H9 (cell line): ENCODE data around the gene PRDM2. TPM values are rescaled to one million over a fixed set of nuclear protein-coding genes. Genes with fewer than 3 reads are reported as not detected.

Experiments used
- DNase-seq: peaks from one replicate; pipeline ENCODE4 v3.0.0-alpha.2; 2017
- H2AFZ ChIP-seq: one replicate; pipeline ENCODE4 v1.6.1; 2013; ENCODE audit warnings: mild to moderate bottlenecking, low read length, control low read depth, moderate library complexity
- H2AK5ac ChIP-seq: 2 replicates; pipeline ENCODE4 v1.6.1; 2013; ENCODE audit warnings: low read length, control low read depth, mixed read lengths; ENCODE audit not compliant: insufficient read length
- H2BK120ac ChIP-seq: one replicate; pipeline ENCODE4 v1.6.1; 2013; ENCODE audit warnings: low read depth, mild to moderate bottlenecking, low read length, control low read depth, inconsistent platforms; ENCODE audit not compliant: poor library complexity, severe bottlenecking
- H2BK12ac ChIP-seq: 2 replicates; pipeline ENCODE4 v1.6.1; 2013; ENCODE audit warnings: low read length, control low read depth, mixed read lengths, low read depth; ENCODE audit not compliant: insufficient read length
- H2BK15ac ChIP-seq: 2 replicates; pipeline ENCODE4 v1.6.1; 2013; ENCODE audit warnings: low read depth, low read length, control low read depth
- H2BK20ac ChIP-seq: one replicate; pipeline ENCODE4 v1.6.1; 2013; ENCODE audit warnings: low read depth, mild to moderate bottlenecking, low read length, control low read depth, inconsistent platforms; ENCODE audit not compliant: poor library complexity, severe bottlenecking
- H2BK5ac ChIP-seq: 2 replicates; pipeline ENCODE4 v1.6.1; 2013; ENCODE audit warnings: low read length, control low read depth, mixed read lengths; ENCODE audit not compliant: insufficient read length
- H3K14ac ChIP-seq: 2 replicates; pipeline ENCODE4 v1.6.1; 2013; ENCODE audit warnings: low read length, control low read depth; ENCODE audit not compliant: insufficient read depth
- H3K18ac ChIP-seq: 2 replicates; pipeline ENCODE4 v1.6.1; 2013; ENCODE audit warnings: low read depth, mild to moderate bottlenecking, mixed read lengths, low read length, control low read depth; ENCODE audit not compliant: insufficient read length
- H3K23ac ChIP-seq: 2 replicates; pipeline ENCODE4 v1.6.1; 2013; ENCODE audit warnings: low read length, control low read depth, mixed read lengths, low read depth; ENCODE audit not compliant: insufficient read length
- H3K23me2 ChIP-seq: 2 replicates; pipeline ENCODE4 v1.6.1; 2013; ENCODE audit warnings: low read depth, mild to moderate bottlenecking, mixed read lengths, low read length, control low read depth; ENCODE audit not compliant: insufficient read length, poor library complexity, severe bottlenecking
- H3K27ac ChIP-seq: 2 replicates; pipeline ENCODE4 v1.5.1; 2013; ENCODE audit warnings: low read length, control low read depth, mixed read lengths, low read depth; ENCODE audit not compliant: insufficient read length
- H3K27me3 ChIP-seq: 2 replicates; pipeline ENCODE4 v1.6.1; 2013; ENCODE audit warnings: low read length, control low read depth, inconsistent platforms; ENCODE audit not compliant: insufficient read depth
- H3K4ac ChIP-seq: 2 replicates; pipeline ENCODE4 v1.6.1; 2013; ENCODE audit warnings: low read depth, mild to moderate bottlenecking, control low read depth, inconsistent platforms, low read length, moderate library complexity
- H3K4me1 ChIP-seq: 2 replicates; pipeline ENCODE4 v1.6.1; 2013; ENCODE audit warnings: low read length, control low read depth, inconsistent platforms; ENCODE audit not compliant: insufficient read depth
- H3K4me2 ChIP-seq: 2 replicates; pipeline ENCODE4 v1.6.1; 2013; ENCODE audit warnings: low read length, control low read depth, mixed read lengths; ENCODE audit not compliant: insufficient read length, insufficient read depth
- H3K56ac ChIP-seq: 2 replicates; pipeline ENCODE4 v1.6.1; 2013; ENCODE audit warnings: low read depth, mild to moderate bottlenecking, mixed read lengths, low read length, control low read depth; ENCODE audit not compliant: insufficient read length
- H3K79me1 ChIP-seq: 2 replicates; pipeline ENCODE4 v1.6.1; 2013; ENCODE audit warnings: low read depth, mild to moderate bottlenecking, moderate library complexity, low read length, control low read depth, inconsistent platforms; ENCODE audit not compliant: insufficient read depth, poor library complexity, severe bottlenecking
- H3K79me2 ChIP-seq: 2 replicates; pipeline ENCODE4 v1.6.1; 2013; ENCODE audit warnings: low read length, control low read depth, inconsistent platforms; ENCODE audit not compliant: insufficient read depth
- H3K9ac ChIP-seq: 2 replicates; pipeline ENCODE4 v1.6.1; 2013; ENCODE audit warnings: low read length, control low read depth, mixed read lengths; ENCODE audit not compliant: insufficient read length; ENCODE audit errors: extremely low read depth
- H3K9me3 ChIP-seq: one replicate; pipeline ENCODE4 v1.6.1; 2013; ENCODE audit warnings: low read depth, low read length, inconsistent platforms; ENCODE audit not compliant: control insufficient read depth
- H3T11ph ChIP-seq: one replicate; pipeline ENCODE4 v1.6.1; 2013; ENCODE audit warnings: mild to moderate bottlenecking, low read length, control low read depth, inconsistent platforms
- H4K20me1 ChIP-seq: one replicate; pipeline ENCODE4 v1.6.1; 2013; ENCODE audit not compliant: control insufficient read depth, insufficient read length, insufficient read depth
- H4K5ac ChIP-seq: 2 replicates; pipeline ENCODE4 v1.6.1; 2013; ENCODE audit warnings: low read depth, mild to moderate bottlenecking, mixed read lengths, low read length, control low read depth; ENCODE audit not compliant: insufficient read length
- H4K8ac ChIP-seq: replicated peaks from 2 replicates; pipeline ENCODE4 v1.6.1; 2013; ENCODE audit warnings: low read length, control low read depth, mixed read lengths, low read depth; ENCODE audit not compliant: insufficient read length
- H4K91ac ChIP-seq: 2 replicates; pipeline ENCODE4 v1.6.1; 2013; ENCODE audit warnings: low read depth, mild to moderate bottlenecking, moderate library complexity, mixed read lengths, low read length, control low read depth; ENCODE audit not compliant: insufficient read length
- H3K27ac Mint-ChIP-seq, 3 experiments: 2 replicates in 2 of 3; 3 replicates in 1 of 3; pipeline ENCODE4 v1.8.0; 2020 to 2021; ENCODE audit warnings: mixed read lengths in 3 of 3, mild to moderate bottlenecking in 1 of 3, moderate library complexity in 1 of 3
- H3K27me3 Mint-ChIP-seq: 2 replicates; pipeline ENCODE4 v1.8.0; 2021; ENCODE audit warnings: low read depth, mild to moderate bottlenecking, moderate library complexity, mixed read lengths
- H3K36me3 Mint-ChIP-seq, 3 experiments: 2 replicates in 2 of 3; 3 replicates in 1 of 3; pipeline ENCODE4 v1.8.0; 2020 to 2021; ENCODE audit warnings: low read depth in 3 of 3, mixed read lengths in 3 of 3; ENCODE audit not compliant: insufficient read depth in 1 of 3
- H3K4me1 Mint-ChIP-seq, 2 experiments: 2 replicates each; pipeline ENCODE4 v1.8.0; 2020; ENCODE audit warnings: mixed read lengths in 2 of 2
- H3K4me3 Mint-ChIP-seq, 2 experiments: 2 replicates in 1 of 2; 3 replicates in 1 of 2; pipeline ENCODE4 v1.8.0; 2020 to 2021; ENCODE audit warnings: mild to moderate bottlenecking in 2 of 2, mixed read lengths in 2 of 2, moderate library complexity in 1 of 2
- H3K9me3 Mint-ChIP-seq, 2 experiments: 2 replicates in 1 of 2; 3 replicates in 1 of 2; pipeline ENCODE4 v1.8.0; 2020; ENCODE audit warnings: mild to moderate bottlenecking in 2 of 2, mixed read lengths in 2 of 2, moderate library complexity in 1 of 2
- WGBS: extraction: QIAGEN DNeasy Blood & Tissue Kit; methylation state at CpG from one replicate; pipeline ENCODE4 v1.1.7; 2013; ENCODE audit warnings: missing lambda C conversion rate, low lambda C conversion rate, mixed read lengths; ENCODE audit not compliant: insufficient read length; ENCODE audit errors: extremely low coverage; 5-methylcytosine and 5-hydroxymethylcytosine counted together
- total RNA-seq: library from RNA; stranded (reverse); gene quantifications from 2 replicates; pipeline ENCODE4 v1.2.1, GENCODE V29; 2021
- TF ChIP-seq, protein P1 (sequence below): fragments of 200-600 bp; sonication (generic); conservative IDR thresholded peaks from 3 replicates; pipeline ENCODE4 v1.8.0; 2021; ENCODE audit warnings: antibody characterized with exemption, mild to moderate bottlenecking

The PRDM2 gene
- total RNA-seq, 1 experiment from 2014 or later: 24.5 TPM

DNA sequence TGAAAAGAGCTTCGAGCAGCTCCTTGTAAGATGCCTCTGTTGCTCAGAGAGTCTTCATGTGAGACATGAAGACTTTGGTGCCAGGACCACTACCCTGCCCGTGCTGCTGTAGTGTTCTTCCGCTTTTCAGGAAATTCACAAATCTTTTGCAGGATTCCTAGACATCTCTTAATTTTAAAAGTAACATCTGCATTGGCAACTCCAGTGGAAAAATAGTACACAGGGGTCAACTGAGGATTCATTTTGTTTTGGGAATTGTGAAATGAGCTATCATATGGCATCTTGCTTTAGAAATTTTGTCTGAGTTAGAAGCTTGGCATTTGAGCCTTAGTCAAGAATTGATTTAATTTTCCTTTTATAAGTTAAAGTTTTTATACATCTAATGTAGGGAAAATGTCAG is 7.2 kb downstream of the PRDM2 start:
- H3K9me3 ChIP-seq: no peaks in the 10 kb centered on the region
- H3T11ph ChIP-seq: no peak overlapping the region
- no peak overlapping the region for H3K18ac ChIP-seq
- no peaks in the 10 kb centered on the region for H4K20me1 ChIP-seq
- Mint-ChIP-seq H3K4me3 (no peak overlapping the region), H3K9me3 (no peaks in the 10 kb centered on the region), H3K4me1 (no peaks in the 10 kb centered on the region; a peak in 1 of 4 replicates), H3K27ac (no peak overlapping the region), H3K27me3 (peaks cover 3% of the 10 kb centered on the region), H3K36me3 (no peaks in the 10 kb centered on the region)
- H4K8ac ChIP-seq: no peak overlapping the region
- no peaks in the 10 kb centered on the region; the same call in 1 of the 2 replicates for H3K4me1 ChIP-seq
- H2BK12ac ChIP-seq: no peak overlapping the region
- no peaks in the 10 kb centered on the region for H3K23me2 ChIP-seq
- TF ChIP-seq, protein P1, sequence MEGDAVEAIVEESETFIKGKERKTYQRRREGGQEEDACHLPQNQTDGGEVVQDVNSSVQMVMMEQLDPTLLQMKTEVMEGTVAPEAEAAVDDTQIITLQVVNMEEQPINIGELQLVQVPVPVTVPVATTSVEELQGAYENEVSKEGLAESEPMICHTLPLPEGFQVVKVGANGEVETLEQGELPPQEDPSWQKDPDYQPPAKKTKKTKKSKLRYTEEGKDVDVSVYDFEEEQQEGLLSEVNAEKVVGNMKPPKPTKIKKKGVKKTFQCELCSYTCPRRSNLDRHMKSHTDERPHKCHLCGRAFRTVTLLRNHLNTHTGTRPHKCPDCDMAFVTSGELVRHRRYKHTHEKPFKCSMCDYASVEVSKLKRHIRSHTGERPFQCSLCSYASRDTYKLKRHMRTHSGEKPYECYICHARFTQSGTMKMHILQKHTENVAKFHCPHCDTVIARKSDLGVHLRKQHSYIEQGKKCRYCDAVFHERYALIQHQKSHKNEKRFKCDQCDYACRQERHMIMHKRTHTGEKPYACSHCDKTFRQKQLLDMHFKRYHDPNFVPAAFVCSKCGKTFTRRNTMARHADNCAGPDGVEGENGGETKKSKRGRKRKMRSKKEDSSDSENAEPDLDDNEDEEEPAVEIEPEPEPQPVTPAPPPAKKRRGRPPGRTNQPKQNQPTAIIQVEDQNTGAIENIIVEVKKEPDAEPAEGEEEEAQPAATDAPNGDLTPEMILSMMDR: no peak
- no peak overlapping the region for H3K4me2 ChIP-seq
- H2BK120ac ChIP-seq: no peak overlapping the region
- H2AFZ ChIP-seq: no peak overlapping the region
- peaks cover 1% of the 10 kb centered on the region; the same call in 1 of the 2 replicates for H3K79me2 ChIP-seq
- no peak for DNase-seq
- H3K23ac ChIP-seq: no peak overlapping the region
- no peak overlapping the region for H2BK5ac ChIP-seq
- no peak overlapping the region for H4K5ac ChIP-seq
- no peaks in the 10 kb centered on the region for H3K27me3 ChIP-seq
- H3K14ac ChIP-seq: no peak overlapping the region
- no peak overlapping the region for H3K4ac ChIP-seq
- H3K79me1 ChIP-seq: peaks cover 8% of the 10 kb centered on the region
- no peak overlapping the region for H2BK20ac ChIP-seq
- H3K56ac ChIP-seq: no peak overlapping the region
- no peak overlapping the region for H3K27ac ChIP-seq
- H2BK15ac ChIP-seq: no peak overlapping the region
- no peak overlapping the region for H4K91ac ChIP-seq
- WGBS: no CpG with 5 or more reads among the region's 3 CpGs
- H2AK5ac ChIP-seq: no peak overlapping the region
- H3K9ac ChIP-seq: no peak overlapping the region
